Stimulated activated naive CD8-positive, alpha-beta T cell treated with anti-CD3 and anti-CD28 coated beads, Interleukin-15, Interleukin-2, amounts not matched to agents 100 ng/mL and 50 ng/mL, for 24 hours (primary cell): ENCODE results near the gene REEP6.
"Not testable (repeated sequence)": the region's sequence is repeated elsewhere in the genome, so short reads cannot be mapped to it uniquely, and the experiment has no call there.

Experiments used
- H3K27ac Mint-ChIP-seq: one replicate; pipeline ENCODE4 v1.8.0; 2021; ENCODE audit warnings: mild to moderate bottlenecking, mixed read lengths
- H3K27me3 Mint-ChIP-seq: one replicate; pipeline ENCODE4 v1.8.0; 2021; ENCODE audit warnings: mixed read lengths
- H3K36me3 Mint-ChIP-seq: one replicate; pipeline ENCODE4 v1.8.0; 2021; ENCODE audit warnings: low read depth, mixed read lengths
- H3K4me1 Mint-ChIP-seq: one replicate; pipeline ENCODE4 v1.8.0; 2021; ENCODE audit warnings: low read depth, mixed read lengths
- H3K4me3 Mint-ChIP-seq: one replicate; pipeline ENCODE4 v1.8.0; 2021; ENCODE audit warnings: mild to moderate bottlenecking, mixed read lengths
- H3K9me3 Mint-ChIP-seq: one replicate; pipeline ENCODE4 v1.8.0; 2021; ENCODE audit warnings: mixed read lengths

REEP6 gene

DNA sequence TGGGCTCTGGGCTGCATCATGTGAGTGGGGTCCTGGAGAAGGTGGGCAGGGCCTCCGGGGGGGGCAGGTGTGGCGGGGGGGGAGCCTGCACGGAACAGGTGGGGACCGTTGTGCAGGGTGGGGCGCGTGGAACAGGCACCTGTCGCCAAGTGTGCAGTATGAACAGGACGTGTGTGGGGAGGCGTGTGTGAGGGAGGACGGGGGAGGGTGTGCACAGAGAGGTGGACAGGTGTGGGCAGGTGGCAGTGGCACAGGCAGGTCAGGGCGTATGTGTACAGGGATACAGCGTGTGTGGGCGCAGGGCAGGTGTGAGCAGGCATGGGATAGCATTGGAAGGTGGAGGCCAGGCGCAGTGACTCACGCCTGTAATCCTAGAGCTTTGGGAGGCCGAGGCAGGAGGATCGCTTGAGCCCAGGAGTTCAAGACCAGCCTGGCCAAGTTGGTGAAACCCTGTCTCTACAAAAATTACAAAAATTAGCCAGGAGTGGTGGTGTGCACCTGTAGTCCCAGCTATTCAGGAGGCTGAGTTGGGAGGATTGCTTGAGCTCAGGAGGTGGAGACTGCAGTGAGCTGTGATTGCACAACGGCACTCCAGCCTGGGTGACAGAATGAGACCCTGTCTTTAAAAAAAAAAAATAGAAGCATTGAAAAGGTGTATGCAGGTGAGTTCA, 36.1 kb downstream of the REEP6 start:
- Mint-ChIP-seq H3K4me1 (peaks cover 6% of the 10 kb centered on the region), H3K27ac (no peak overlapping the region), H3K27me3 (peaks cover 42% of the 10 kb centered on the region), H3K9me3 (no peaks in the 10 kb centered on the region), H3K4me3 (no peak overlapping the region), H3K36me3 (no peaks in the 10 kb centered on the region)

DNA sequence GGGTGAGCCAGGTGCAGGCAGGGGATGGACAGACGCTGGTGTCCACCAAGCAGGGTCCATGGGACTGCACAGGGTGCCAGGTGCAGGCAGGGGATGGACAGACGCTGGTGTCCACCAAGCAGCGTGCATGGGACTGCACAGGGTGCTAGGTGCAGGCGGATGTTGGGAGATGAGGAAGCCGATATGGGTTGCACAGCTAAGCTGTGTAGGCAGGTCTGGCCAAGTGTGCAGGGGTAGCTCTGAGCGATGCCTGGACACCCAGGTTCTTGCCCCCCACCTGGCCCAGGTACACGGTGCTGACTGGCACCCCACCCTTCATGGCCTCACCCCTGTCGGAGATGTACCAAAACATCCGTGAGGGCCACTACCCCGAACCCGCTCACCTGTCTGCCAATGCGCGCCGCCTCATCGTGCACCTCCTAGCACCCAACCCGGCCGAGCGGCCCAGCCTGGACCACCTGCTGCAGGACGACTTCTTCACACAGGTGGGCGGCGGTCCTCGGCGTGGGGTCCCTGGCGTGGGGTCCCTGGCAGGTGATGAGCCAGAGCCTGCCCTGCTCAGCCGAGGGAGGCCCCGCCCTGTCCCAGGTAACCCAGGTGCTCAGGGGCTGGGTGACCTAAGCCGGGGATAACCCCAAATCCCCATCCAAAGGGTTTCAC, 36.8 kb downstream of the REEP6 start:
- peaks cover 41% of the 10 kb centered on the region for H3K27me3 Mint-ChIP-seq
- no peak overlapping the region for H3K27ac Mint-ChIP-seq
- no peaks in the 10 kb centered on the region for H3K36me3 Mint-ChIP-seq
- H3K4me3 Mint-ChIP-seq, result no peak overlapping the region
- peaks cover 6% of the 10 kb centered on the region for H3K4me1 Mint-ChIP-seq
- H3K9me3 Mint-ChIP-seq, result no peaks in the 10 kb centered on the region

DNA sequence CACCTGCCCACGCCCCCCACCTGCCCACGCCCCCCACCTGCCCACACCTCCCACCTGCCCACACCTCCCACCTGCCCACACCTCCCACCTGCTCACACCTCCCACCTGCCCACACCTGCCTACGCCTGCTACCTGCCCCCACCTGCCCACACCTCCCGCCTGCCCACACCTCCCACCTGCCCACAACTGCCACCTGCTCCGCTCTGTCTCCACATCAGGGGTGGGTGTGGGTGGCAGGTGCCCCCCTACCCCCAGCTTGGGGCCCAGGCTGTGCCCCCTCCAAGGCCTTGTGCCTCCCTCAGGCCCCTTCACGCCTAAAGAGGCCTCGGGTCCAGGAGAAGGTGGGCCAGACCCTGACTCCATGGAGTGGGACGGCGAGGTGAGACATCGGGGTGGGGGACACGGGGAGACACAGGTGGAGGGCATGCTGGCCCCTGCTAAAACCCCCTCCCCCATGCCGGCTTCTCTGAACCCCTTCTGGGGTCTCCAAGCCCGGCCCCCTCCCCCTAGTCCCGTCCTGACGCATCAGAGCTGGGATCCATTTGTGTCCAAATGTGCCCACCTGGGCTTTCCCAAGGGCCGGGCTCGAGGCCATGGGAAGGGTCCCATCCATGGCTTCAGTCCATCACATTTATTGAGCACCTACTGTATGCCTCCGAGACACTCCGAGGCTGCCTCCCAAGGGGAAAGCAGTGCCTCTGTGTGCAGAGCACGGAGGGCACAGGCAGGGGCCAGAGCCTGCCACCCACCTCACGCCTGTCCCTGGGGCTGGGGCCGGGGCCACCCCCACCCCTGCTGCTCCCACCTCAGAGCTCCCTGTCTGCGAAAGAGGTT, 37.8 kb downstream of the REEP6 start:
- H3K27me3 Mint-ChIP-seq, result peaks cover 37% of the 10 kb centered on the region
- no peak overlapping the region for H3K27ac Mint-ChIP-seq
- H3K4me3 Mint-ChIP-seq, result no peak overlapping the region
- H3K9me3 Mint-ChIP-seq, result no peaks in the 10 kb centered on the region
- H3K4me1 Mint-ChIP-seq, result peaks cover 6% of the 10 kb centered on the region
- H3K36me3 Mint-ChIP-seq, result no peaks in the 10 kb centered on the region

DNA sequence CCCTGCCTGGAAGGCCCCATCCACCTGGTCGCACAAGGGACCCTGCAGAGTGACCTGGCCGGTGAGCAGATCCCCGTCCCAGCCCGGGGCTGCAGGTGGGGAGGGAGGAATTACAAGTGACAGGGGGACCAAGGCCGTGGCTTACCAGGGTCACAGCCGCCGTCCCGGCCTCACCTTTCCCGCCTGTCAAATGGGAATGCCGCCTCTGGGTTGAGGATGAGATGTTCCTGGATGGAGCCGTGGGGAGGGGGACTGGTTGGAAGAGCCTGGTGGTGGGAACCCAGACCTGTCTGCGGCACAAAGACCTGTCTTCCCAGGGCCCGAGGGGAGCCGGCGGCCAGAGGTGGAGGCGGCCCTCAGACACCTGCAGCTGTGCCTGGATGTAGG, 38.4 kb downstream of the REEP6 start:
- Mint-ChIP-seq H3K4me3 (no peak overlapping the region), H3K4me1 (peaks cover 5% of the 10 kb centered on the region), H3K36me3 (no peaks in the 10 kb centered on the region), H3K9me3 (no peaks in the 10 kb centered on the region), H3K27me3 (peaks cover 35% of the 10 kb centered on the region), H3K27ac (no peak overlapping the region)

GRCh38 chr19:1530856-1531255, 39.9 kb downstream of the REEP6 start:
- not testable (repeated sequence) for H3K4me3 Mint-ChIP-seq, H3K9me3 Mint-ChIP-seq, H3K4me1 Mint-ChIP-seq, H3K27ac Mint-ChIP-seq, H3K36me3 Mint-ChIP-seq
- peaks cover 29% of the 10 kb centered on the region for H3K27me3 Mint-ChIP-seq

DNA sequence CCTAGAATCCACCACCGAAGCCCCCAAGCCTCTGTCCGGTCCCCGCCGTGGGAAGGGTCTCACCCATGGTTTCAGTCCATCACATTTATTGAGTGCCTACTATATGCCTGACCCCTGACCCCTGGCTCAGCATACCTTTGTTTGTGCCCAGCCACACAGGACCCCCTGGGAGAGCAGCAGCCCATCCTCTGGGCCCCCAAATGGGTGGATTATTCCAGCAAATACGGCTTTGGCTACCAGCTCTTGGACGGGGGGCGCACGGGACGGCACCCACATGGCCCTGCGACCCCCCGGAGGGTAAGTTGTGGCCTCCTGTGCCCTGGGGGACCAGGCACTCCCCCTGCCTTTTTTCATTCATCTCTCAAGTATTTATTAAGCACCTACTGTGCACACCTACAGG, 40.6 kb downstream of the REEP6 start:
- Mint-ChIP-seq H3K4me3 (no peak overlapping the region), H3K4me1 (no peaks in the 10 kb centered on the region), H3K27ac (no peak overlapping the region), H3K9me3 (no peaks in the 10 kb centered on the region), H3K36me3 (no peaks in the 10 kb centered on the region), H3K27me3 (peaks cover 23% of the 10 kb centered on the region)

DNA sequence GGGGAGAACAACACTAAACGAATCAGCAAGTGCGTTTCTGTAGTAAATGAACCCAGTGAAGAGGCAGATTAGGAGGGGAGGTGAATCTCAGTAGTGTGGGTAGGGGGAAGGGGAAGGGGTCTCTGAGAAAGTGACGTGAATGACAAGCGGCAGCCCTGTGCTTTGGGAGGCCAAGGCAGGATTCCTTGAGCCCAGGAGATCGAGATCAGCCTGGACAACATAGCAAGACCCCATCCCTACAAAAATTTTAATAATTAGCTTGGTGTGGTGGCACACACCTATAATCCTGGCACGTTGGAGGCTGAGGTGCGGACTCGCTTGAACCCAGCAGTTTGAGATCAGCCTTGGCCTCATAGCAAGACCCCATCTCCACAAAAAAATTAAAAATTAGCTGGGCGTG, 41.0 kb downstream of the REEP6 start:
- no peaks in the 10 kb centered on the region for H3K36me3 Mint-ChIP-seq
- H3K27ac Mint-ChIP-seq, result no peak overlapping the region
- H3K4me3 Mint-ChIP-seq, result no peak overlapping the region
- no peaks in the 10 kb centered on the region for H3K9me3 Mint-ChIP-seq
- peaks cover 23% of the 10 kb centered on the region for H3K27me3 Mint-ChIP-seq
- H3K4me1 Mint-ChIP-seq, result no peaks in the 10 kb centered on the region

- H3K4me3 Mint-ChIP-seq, result no peak overlapping the region
- H3K27ac Mint-ChIP-seq, result no peak overlapping the region
- H3K36me3 Mint-ChIP-seq, result no peaks in the 10 kb centered on the region
- peaks cover 16% of the 10 kb centered on the region for H3K27me3 Mint-ChIP-seq
- H3K4me1 Mint-ChIP-seq, result no peaks in the 10 kb centered on the region
- no peaks in the 10 kb centered on the region for H3K9me3 Mint-ChIP-seq
Observed at GRCh38 chr19:1533510-1534150, 42.6 kb downstream of the REEP6 start.

DNA sequence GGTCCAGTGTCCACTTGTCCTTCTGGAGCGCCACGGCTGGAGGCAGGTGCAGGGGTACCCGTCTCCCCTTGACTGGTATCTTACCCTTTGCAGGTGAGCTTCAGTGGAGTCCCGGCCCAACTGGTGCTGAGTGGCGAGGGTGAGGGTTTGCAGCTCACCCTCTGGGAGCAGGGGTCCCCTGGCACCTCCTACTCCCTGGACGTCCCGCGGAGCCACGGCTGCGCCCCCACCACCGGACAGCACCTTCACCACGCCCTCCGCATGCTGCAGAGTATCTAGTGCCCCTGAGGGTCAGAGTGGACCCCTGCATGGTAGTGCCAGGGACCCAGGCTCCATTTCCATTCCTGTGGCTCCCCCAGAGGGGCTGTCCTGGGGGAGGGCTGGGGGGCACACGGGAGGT, 44.0 kb downstream of the REEP6 start:
- Mint-ChIP-seq H3K4me1 (no peaks in the 10 kb centered on the region), H3K36me3 (no peaks in the 10 kb centered on the region), H3K27ac (no peak overlapping the region), H3K4me3 (no peak overlapping the region), H3K9me3 (no peaks in the 10 kb centered on the region), H3K27me3 (peaks cover 15% of the 10 kb centered on the region)

DNA sequence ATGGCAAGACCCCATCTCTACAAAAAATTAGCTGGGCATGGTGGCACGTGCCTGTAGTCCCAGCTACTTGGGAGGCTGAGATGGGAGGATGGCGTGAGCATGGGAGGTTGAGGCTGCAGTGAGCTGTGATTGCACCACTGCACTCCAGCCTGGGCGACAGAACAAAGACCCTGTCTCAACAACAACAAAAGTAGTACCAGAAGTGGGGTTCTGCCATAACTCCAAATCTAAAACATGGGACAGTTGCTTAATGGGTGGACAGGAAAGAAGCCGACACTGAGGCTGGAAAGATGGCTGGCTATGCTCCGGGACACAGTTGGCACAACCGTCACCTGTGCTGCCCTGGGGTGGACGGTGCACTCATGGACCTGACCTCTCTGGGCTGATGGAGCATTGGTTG, 44.7 kb downstream of the REEP6 start:
- H3K4me3 Mint-ChIP-seq, H3K9me3 Mint-ChIP-seq, H3K4me1 Mint-ChIP-seq, H3K36me3 Mint-ChIP-seq, H3K27ac Mint-ChIP-seq: not testable (repeated sequence)
- H3K27me3 Mint-ChIP-seq, result peaks cover 18% of the 10 kb centered on the region

- no peak overlapping the region for H3K4me3 Mint-ChIP-seq
- peaks cover 24% of the 10 kb centered on the region for H3K27me3 Mint-ChIP-seq
- H3K4me1 Mint-ChIP-seq, result no peaks in the 10 kb centered on the region
- no peaks in the 10 kb centered on the region for H3K36me3 Mint-ChIP-seq
- H3K27ac Mint-ChIP-seq, result no peak overlapping the region
- H3K9me3 Mint-ChIP-seq, result no peaks in the 10 kb centered on the region
Observed at GRCh38 chr19:1538978-1539377, 48.0 kb downstream of the REEP6 start.

DNA sequence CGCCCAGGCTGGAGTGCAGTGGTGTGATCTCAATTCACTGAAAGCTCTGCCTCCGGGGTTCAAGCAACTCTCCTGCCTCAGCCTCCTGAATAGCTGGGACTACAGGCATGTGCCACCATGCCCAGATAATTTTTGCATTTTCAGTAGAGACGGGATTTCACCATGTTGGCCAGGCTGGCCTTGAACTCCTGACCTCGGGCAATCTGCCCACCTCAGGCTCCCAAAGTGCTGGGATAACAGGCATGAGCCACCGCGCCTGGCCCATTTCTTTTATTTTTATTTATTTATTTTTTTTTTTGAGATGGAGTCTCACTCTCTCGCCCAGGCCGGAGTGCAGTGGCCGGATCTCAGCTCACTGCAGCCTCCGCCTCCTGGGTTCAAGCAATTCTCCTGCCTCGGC, 48.8 kb downstream of the REEP6 start:
- not testable (repeated sequence) for H3K4me3 Mint-ChIP-seq, H3K4me1 Mint-ChIP-seq, H3K9me3 Mint-ChIP-seq, H3K36me3 Mint-ChIP-seq, H3K27ac Mint-ChIP-seq
- peaks cover 26% of the 10 kb centered on the region for H3K27me3 Mint-ChIP-seq

DNA sequence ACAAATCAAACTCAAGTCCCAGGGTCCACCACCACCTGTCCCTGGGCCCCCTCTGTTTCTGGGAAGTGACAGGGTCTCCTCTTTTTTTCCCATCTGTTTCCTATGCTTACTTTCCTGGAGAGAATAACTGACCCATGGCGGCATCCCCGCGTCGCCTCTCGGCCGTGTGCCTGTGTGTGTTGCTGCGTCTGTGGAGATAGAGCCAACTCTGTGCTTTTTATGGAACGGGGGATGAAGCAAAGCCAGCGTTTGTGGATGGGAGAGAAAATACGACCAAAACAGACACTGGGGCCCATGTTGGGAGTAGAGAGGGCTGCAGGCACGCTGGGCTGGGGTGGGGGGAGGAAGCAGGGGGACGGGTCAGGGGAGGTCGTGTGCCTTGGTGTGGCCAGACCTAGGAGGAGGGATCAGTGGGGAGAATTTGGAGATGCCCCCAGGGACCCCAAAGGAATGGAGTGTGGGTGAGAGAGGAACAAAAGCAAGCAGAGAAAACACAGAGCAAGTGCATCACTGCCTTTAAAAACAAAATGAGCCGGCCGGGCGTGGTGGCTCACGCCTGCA, 49.5 kb downstream of the REEP6 start:
- no peaks in the 10 kb centered on the region for H3K4me1 Mint-ChIP-seq
- H3K9me3 Mint-ChIP-seq, result no peaks in the 10 kb centered on the region
- H3K27me3 Mint-ChIP-seq, result peaks cover 23% of the 10 kb centered on the region
- H3K4me3 Mint-ChIP-seq, result no peak overlapping the region
- no peak overlapping the region for H3K27ac Mint-ChIP-seq
- H3K36me3 Mint-ChIP-seq, result no peaks in the 10 kb centered on the region
